SU-DHL-6 (cell line): ENCODE data around the gene POGLUT3.

ENCODE experiments used
- H2AFZ ChIP-seq: fragments of 200-600 bp; sonication (generic); 2 replicates; pipeline ENCODE4 v1.6.1; 2014; ENCODE audit warnings: low read depth, mild to moderate bottlenecking, moderate library complexity, mixed read lengths, antibody characterized with exemption, low read length; ENCODE audit not compliant: severe bottlenecking
- H3F3A ChIP-seq: fragments of 200-600 bp; shearing (Covaris generic); 2 replicates; pipeline ENCODE4 v1.6.0; 2016; ENCODE audit warnings: antibody characterized with exemption, mild to moderate bottlenecking; ENCODE audit not compliant: insufficient read depth
- H3K27ac ChIP-seq: fragments of 200-600 bp; sonication (generic); 2 replicates; pipeline ENCODE4 v1.5.1; 2016; ENCODE audit warnings: low read depth, mild to moderate bottlenecking, low read length, moderate library complexity, mixed read lengths
- H3K27me3 ChIP-seq: fragments of 200-600 bp; sonication (generic), shearing (Covaris generic); 2 replicates; pipeline ENCODE4 v1.6.0; 2014; ENCODE audit warnings: mild to moderate bottlenecking, low read length
- H3K36me3 ChIP-seq: fragments of 200-600 bp; sonication (generic); 2 replicates; pipeline ENCODE4 v1.6.1; 2014; ENCODE audit warnings: mild to moderate bottlenecking, low read length, mixed read lengths
- H3K4me2 ChIP-seq: fragments of 300-600, 200-600 bp; shearing (Covaris generic), sonication (generic); 2 replicates; pipeline ENCODE4 v1.6.0; 2014; ENCODE audit warnings: low read length, low read depth, mild to moderate bottlenecking; ENCODE audit not compliant: poor library complexity, severe bottlenecking
- H3K4me3 ChIP-seq: fragments of 200-600 bp; sonication (generic); 2 replicates; pipeline ENCODE4 v1.5.1; 2014; ENCODE audit warnings: antibody characterized with exemption, low read length, mild to moderate bottlenecking, mixed read lengths; ENCODE audit not compliant: insufficient read depth, poor library complexity, severe bottlenecking
- H3K79me2 ChIP-seq: fragments of 200-600 bp; sonication (generic); 2 replicates; pipeline ENCODE4 v1.6.1; 2014; ENCODE audit warnings: mild to moderate bottlenecking, low read length, moderate library complexity; ENCODE audit not compliant: insufficient read depth
- H3K9ac ChIP-seq: fragments of 200-600 bp; sonication (generic); 2 replicates; pipeline ENCODE4 v1.7.0; 2014; ENCODE audit warnings: mild to moderate bottlenecking, low read length
- H3K9me2 ChIP-seq: fragments of 200-600 bp; sonication (generic); replicated peaks from 2 replicates; pipeline ENCODE4 v1.6.1; 2014; ENCODE audit warnings: low read length; ENCODE audit not compliant: insufficient read depth
- H3K9me3 ChIP-seq: fragments of 200-600 bp; sonication (generic); 2 replicates; pipeline ENCODE4 v1.6.1; 2014; ENCODE audit warnings: low read length, mixed read lengths; ENCODE audit not compliant: insufficient read depth
- H4K20me1 ChIP-seq: fragments of 200-600 bp; sonication (generic); 2 replicates; pipeline ENCODE4 v1.6.1; 2014; ENCODE audit warnings: low read depth, mild to moderate bottlenecking, antibody characterized with exemption, low read length, moderate library complexity, mixed read lengths
- EZH2phosphoT487 ChIP-seq: fragments of 200-600 bp; sonication (generic), shearing (Covaris generic); conservative IDR thresholded peaks from 2 replicates; pipeline ENCODE4 v1.6.1; 2018; ENCODE audit warnings: mild to moderate bottlenecking, antibody characterized with exemption, low read length, moderate library complexity, mixed read lengths
- TF ChIP-seq, protein P1 (sequence below): fragments of 200-600 bp; sonication (generic); IDR thresholded peaks from one replicate; pipeline ENCODE4 v1.5.1; 2017; ENCODE audit warnings: antibody characterized with exemption, mild to moderate bottlenecking, low read length, moderate library complexity; ENCODE audit not compliant: insufficient read depth, poor library complexity, severe bottlenecking

Gene POGLUT3

DNA sequence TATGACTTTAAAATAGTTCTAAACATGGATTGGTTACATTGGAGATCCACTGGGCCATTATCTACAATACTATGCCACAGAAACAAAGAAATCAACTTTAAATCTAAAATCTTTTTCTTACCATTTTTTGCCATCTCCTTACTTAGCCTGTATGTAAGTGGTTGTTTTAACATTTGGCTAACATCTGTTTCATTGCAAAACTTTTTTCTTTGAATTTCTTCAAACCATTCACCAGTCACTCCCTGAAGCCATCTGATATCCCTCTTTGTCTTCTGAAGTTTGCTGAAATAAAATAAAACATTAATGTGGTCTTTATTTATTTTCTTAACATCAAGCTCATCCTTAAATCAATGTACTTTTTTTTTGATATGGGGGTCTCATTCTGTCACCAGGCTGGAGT lies 43.3 kb upstream of the POGLUT3 start:
- no peak overlapping the region for H3K9ac ChIP-seq
- no peaks in the 10 kb centered on the region for H3K27me3 ChIP-seq
- H3K27ac ChIP-seq, result no peak overlapping the region
- no peaks in the 10 kb centered on the region for H3F3A ChIP-seq
- H3K4me3 ChIP-seq, result no peak overlapping the region
- no peaks in the 10 kb centered on the region for H3K9me2 ChIP-seq
- TF ChIP-seq, protein P1, sequence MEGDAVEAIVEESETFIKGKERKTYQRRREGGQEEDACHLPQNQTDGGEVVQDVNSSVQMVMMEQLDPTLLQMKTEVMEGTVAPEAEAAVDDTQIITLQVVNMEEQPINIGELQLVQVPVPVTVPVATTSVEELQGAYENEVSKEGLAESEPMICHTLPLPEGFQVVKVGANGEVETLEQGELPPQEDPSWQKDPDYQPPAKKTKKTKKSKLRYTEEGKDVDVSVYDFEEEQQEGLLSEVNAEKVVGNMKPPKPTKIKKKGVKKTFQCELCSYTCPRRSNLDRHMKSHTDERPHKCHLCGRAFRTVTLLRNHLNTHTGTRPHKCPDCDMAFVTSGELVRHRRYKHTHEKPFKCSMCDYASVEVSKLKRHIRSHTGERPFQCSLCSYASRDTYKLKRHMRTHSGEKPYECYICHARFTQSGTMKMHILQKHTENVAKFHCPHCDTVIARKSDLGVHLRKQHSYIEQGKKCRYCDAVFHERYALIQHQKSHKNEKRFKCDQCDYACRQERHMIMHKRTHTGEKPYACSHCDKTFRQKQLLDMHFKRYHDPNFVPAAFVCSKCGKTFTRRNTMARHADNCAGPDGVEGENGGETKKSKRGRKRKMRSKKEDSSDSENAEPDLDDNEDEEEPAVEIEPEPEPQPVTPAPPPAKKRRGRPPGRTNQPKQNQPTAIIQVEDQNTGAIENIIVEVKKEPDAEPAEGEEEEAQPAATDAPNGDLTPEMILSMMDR, result no peak
- no peak for TF ChIP-seq EZH2phosphoT487
- H2AFZ ChIP-seq, result no peak overlapping the region
- no peaks in the 10 kb centered on the region for H3K36me3 ChIP-seq
- H3K9me3 ChIP-seq, result no peaks in the 10 kb centered on the region
- no peaks in the 10 kb centered on the region for H3K79me2 ChIP-seq
- no peaks in the 10 kb centered on the region for H4K20me1 ChIP-seq
- no peak overlapping the region for H3K4me2 ChIP-seq

DNA sequence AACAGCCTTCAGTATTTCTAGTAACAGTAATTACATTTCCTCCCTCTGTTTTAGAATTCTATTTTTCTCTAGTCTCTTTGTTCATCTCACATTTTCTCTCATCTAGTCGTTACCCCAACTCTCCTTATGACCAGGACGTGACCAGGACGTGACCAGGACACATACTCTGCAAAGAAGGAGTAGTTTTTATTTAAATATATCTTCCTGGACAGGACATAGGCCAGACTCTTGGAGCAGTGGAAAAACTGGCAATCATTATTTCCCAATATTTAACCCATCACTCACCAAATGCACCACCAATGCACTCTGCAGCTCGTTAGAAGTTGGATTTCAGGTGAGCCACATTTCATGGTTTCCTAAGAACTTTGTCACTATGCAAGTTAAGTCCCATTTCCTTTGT lies 40.3 kb upstream of the POGLUT3 start:
- Histone ChIP-seq H3K27me3 (no peaks in the 10 kb centered on the region), H3F3A (no peaks in the 10 kb centered on the region), H3K4me3 (no peak overlapping the region), H3K79me2 (no peaks in the 10 kb centered on the region), H3K4me2 (no peak overlapping the region), H3K27ac (no peak overlapping the region), H3K36me3 (no peaks in the 10 kb centered on the region), H3K9me3 (no peaks in the 10 kb centered on the region), H2AFZ (no peak overlapping the region), H3K9me2 (no peaks in the 10 kb centered on the region), H3K9ac (no peak overlapping the region), H4K20me1 (no peaks in the 10 kb centered on the region)
- TF ChIP-seq EZH2phosphoT487, result no peak
- TF ChIP-seq, protein P1, result no peak

DNA sequence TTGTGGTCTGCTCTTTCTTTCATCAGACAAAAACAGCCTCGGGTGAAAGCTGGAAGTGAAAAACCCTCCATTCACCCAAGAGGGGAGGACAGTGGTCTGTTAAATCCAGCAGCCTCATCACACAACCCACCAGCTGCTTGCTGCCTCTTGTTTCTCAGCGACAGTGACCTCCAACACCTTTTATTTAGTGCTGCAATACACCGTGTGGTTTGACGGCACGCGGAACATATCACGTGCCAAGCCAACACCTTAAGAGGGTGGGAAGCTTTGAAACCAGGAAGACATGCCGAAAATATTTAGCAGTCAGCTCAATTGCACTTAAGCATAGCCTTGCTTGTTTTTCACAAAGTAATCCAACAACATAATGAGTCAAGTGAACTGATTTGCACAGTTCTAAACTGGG lies 39.8 kb upstream of the POGLUT3 start:
- no peaks in the 10 kb centered on the region for H4K20me1 ChIP-seq
- H3K27ac ChIP-seq, result no peak overlapping the region
- no peak overlapping the region for H2AFZ ChIP-seq

More for the DNA sequence above, 39.8 kb upstream of the POGLUT3 start:
- Histone ChIP-seq H3K9ac (no peak overlapping the region), H3K79me2 (no peaks in the 10 kb centered on the region), H3K4me2 (no peak overlapping the region), H3F3A (no peaks in the 10 kb centered on the region), H3K4me3 (no peak overlapping the region), H3K27me3 (no peaks in the 10 kb centered on the region), H3K9me2 (no peaks in the 10 kb centered on the region), H3K9me3 (no peaks in the 10 kb centered on the region), H3K36me3 (no peaks in the 10 kb centered on the region)
- TF ChIP-seq EZH2phosphoT487, result no peak
- TF ChIP-seq, protein P1, result no peak
